Amniotic stem cell (primary cell): ENCODE data around the gene DUSP16.
"Not testable (repeated sequence)": the region's sequence is repeated elsewhere in the genome, so short reads cannot be mapped to it uniquely, and the experiment has no call there.

Source experiments
- DNase-seq: peaks from one replicate; lab custom pipeline; 2025; lab: John Stamatoyannopoulos, UW

DUSP16 gene

GRCh38 chr12:12546314-12546772, 16.3 kb downstream of the DUSP16 start:
- no peak for DNase-seq

- DNase-seq, result no peak
Observed at GRCh38 chr12:12543959-12544358, 18.7 kb downstream of the DUSP16 start.

GRCh38 chr12:12542964-12543363, 19.7 kb downstream of the DUSP16 start:
- no peak for DNase-seq

GRCh38 chr12:12542286-12542685, 20.4 kb downstream of the DUSP16 start:
- no peak for DNase-seq

- DNase-seq, result no peak
Observed at GRCh38 chr12:12541782-12542181, 20.9 kb downstream of the DUSP16 start.

- no peak for DNase-seq
Observed at GRCh38 chr12:12540261-12541013, 22.2 kb downstream of the DUSP16 start.

GRCh38 chr12:12539028-12539810, 23.4 kb downstream of the DUSP16 start:
- no peak for DNase-seq

- DNase-seq, result no peak
Observed at GRCh38 chr12:12538535-12538934, 24.1 kb downstream of the DUSP16 start.

GRCh38 chr12:12537421-12537820, 25.2 kb downstream of the DUSP16 start:
- DNase-seq, result no peak

GRCh38 chr12:12534975-12535374, 27.7 kb downstream of the DUSP16 start:
- no peak for DNase-seq

GRCh38 chr12:12534166-12534866, 28.3 kb downstream of the DUSP16 start:
- no peak for DNase-seq

GRCh38 chr12:12533238-12533829, 29.3 kb downstream of the DUSP16 start:
- DNase-seq, result no peak

- DNase-seq, result no peak
Observed at GRCh38 chr12:12531194-12531593, 31.5 kb downstream of the DUSP16 start.

- DNase-seq, result no peak
Observed at GRCh38 chr12:12529783-12530421, 32.8 kb downstream of the DUSP16 start.

GRCh38 chr12:12528361-12529270, 34.0 kb downstream of the DUSP16 start:
- no peak for DNase-seq

GRCh38 chr12:12527820-12528296, 34.8 kb downstream of the DUSP16 start:
- DNase-seq, result no peak

GRCh38 chr12:12524128-12524527, 38.5 kb downstream of the DUSP16 start:
- no peak for DNase-seq

- DNase-seq, result no peak
Observed at GRCh38 chr12:12523229-12523628, 39.4 kb downstream of the DUSP16 start.

- DNase-seq, result not testable (repeated sequence)
Observed at GRCh38 chr12:12522657-12523056, 40.0 kb downstream of the DUSP16 start.

- no peak for DNase-seq
Observed at GRCh38 chr12:12521888-12522287, 40.8 kb downstream of the DUSP16 start.
